GM19397 (cell line): ENCODE measurements around the gene PWWP2A.
A peak's percentile ranks its signal among the peaks of the same experiment; 100 is the strongest.

Experiments used
- ATAC-seq: cut with Tn5 transposase; IDR thresholded peaks from one replicate; pipeline ENCODE4 v1.9.1; 2021; ENCODE audit warnings: mild to moderate bottlenecking, moderate library complexity; ENCODE audit not compliant: unreplicated experiment

Gene PWWP2A

DNA sequence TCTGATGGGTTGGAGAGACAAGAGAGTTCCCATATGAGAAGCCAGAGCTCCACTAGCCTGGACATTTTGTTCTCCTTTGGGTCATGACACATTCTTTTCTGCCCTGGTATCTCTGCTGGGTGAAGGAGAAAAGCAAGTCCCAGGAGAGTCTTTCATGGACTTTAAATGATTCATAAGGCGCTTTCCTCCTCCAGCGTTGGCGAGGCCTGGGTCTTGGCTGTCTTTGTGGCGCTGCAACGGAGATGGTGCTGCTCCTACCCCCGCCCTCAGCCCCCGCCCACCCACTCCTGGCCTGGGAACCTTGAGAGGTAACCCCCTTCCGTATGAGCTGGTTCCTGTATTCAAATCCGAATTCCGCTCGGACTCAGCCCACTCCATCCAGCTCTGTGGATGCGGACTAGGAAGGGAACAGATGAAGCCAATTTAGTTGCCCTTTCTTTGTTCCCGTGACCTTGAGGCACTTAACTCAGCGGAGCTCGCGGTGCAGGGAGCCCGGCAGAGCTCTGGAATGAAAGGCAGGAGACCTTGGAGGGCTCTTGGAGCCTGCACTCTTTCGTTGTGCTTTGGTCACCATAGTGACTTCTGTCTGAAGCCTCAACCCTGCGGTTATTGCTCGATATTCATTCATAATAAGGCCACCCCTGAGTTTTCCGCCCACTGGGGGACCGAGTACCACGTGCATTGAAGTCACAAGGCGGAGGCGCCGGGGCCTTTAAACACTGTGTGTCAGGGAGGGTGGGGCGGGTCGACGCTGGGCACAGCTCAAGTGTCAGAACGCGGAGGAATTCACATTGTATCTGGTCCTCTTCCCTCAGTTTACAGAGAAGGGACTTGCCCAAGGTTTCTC lies 14.0 kb upstream of the PWWP2A start:
- no peak for ATAC-seq

DNA sequence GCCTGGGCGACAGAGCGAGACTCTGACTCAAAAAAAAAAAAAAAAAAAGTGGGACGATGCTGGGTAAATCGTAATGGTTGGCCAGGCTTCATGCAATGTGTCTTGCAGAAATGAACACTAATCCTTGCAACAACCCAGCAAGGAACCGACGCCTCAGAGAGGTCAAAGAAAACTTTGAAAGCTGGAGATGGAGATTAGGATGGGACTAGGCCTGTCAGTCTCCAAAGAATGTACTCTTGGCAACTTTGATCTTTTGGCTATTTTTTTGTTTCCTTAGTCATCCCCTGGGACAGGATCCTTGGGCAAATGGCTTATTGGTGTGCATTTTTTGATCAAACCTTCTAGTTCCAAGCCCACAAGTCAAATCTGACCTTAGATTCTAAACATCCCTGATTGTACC lies 10.6 kb upstream of the PWWP2A start:
- ATAC-seq = no peak

DNA sequence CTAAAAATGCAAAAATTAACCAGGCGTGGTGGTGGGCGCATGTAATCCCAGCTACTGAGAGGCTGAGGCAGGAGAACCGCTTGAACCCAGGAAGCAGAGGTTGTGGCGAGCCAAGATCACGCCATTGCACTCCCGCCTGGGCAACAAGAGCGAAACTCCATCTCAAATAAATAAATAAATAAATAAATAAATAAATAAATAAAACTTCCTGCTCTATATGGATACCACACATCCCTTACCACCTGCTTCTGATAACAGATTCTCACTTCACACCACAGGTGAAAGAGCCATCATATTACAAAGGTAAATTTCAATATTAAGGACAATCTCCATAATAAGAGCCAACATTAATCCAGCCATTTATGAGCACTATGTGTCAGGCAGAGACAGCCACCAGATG lies 9.4 kb upstream of the PWWP2A start:
- ATAC-seq = no peak

DNA sequence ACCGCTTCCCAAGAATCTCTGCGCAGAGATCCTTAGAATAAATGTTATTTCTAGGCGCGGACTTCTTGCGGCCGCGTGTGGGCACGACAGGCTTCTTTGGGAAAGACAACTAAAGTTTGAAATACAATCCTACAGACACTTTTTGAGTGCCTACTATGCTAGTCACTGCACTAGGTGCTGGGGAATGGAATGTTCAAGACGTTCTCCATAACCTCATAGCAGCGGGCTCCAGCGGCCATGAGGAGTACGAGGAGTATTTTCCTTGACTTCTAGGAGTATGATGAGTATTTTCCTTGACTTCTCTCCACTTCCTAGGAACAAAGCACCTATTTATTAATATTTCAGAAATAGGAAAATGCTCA lies 636 bp upstream of the PWWP2A start:
- ATAC-seq = peak; percentile 1

DNA sequence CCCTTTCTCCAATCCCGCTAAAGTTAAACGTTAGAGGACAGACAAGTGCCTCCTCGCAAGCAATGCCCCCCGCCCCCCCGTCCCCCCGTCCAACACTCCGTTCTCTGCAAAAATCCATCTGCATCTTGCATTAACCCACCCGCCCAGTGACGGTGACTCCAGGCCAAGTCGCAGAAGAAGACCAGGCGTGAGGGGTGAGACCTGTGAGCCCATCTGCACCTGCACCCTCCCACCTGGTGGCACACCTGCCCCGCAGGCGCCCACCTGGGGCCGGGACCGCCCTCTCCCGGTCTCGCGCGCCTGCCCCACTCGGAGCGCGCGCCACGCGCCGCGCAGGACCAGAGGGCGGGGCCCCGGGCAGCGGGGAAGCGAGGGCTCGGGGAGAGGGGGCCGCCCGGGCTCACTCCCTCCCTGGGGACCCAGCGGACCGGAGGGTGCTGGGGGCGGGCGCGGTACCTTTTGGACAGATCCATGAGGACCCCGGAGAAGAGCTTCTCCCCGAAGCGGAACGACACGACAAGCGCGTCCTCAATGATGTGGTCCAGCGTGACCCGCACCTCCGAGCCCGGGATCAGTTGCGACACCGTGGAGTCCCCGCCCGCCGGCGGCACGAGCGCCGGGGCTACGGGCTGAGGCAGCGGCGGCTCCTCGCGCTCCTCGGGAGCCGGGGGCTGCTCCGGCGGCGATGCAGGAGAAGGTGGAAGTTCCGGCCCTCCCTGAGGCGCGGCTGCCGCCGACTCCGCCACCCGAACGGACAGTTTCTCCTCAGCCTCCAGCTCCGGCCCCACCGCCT lies 705 bp downstream of the PWWP2A start:
- ATAC-seq = peak; percentile 28

DNA sequence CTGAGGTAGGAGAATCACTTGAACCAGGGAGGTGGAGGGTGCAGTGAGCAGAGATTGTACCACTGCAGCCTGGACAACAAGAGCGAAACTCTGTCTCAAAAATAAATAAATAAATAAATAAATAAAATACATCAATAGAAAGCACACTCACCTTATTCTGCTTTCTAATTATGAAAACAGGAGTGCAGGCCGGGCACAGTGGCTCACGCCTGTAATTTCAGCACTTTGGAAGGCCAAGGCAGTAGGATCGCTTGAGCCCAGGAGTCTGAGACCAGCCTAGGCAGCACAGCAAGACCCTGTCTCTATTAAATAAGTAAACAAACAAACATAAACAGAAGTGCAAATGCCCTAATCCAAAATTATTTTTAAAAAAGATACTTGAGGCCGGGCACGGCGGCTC lies 2.3 kb downstream of the PWWP2A start:
- ATAC-seq = no peak

DNA sequence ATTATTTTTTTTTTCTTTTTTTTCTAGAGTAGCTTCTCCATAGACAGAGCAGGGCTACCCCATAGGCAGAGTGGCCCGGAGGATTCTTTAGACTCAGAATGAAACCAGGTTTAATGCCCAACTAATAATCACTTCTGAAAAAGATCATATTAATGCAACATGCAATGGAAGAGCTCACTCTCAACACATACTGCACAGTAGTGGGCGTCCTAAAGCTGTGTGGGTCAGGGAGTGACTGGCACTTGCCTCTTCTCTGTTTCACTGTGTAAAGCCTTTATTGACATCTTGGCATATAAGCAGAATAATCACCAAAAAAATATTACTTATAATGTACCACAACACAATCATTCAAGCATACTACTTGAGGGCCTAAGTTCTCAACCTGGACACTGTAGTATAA lies 11.1 kb downstream of the PWWP2A start:
- ATAC-seq = no peak

DNA sequence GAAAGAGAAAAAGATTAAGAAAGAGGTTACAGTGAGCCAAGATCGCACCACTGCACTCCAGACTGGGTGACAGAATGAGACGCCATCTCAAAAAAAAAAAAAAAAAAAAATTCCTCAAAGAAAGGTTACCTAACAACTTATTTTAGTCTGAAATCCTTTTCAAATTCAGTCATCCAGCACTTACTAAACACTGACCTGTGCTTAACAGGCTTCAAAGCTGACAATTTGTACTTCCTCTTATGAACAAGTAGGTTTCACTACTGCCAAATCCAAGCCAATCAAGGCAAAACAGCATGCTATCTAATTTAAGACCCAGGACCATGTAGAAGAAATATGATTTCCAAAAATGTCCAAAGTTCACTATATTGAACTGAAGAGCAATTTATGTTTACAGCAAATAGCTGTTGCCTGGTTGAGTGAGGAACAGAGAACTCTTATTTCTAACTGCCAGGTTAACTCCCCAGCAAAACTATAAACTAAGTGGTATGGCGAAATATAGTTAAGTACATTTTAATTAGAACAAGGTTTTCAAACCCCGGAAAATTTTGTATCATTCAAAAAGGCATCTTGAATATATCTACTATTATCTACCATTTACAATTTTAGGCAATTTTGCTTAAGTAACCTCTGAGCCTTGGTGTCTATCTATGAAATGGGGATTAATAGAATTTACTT lies 13.4 kb downstream of the PWWP2A start:
- ATAC-seq = peak; percentile 71

DNA sequence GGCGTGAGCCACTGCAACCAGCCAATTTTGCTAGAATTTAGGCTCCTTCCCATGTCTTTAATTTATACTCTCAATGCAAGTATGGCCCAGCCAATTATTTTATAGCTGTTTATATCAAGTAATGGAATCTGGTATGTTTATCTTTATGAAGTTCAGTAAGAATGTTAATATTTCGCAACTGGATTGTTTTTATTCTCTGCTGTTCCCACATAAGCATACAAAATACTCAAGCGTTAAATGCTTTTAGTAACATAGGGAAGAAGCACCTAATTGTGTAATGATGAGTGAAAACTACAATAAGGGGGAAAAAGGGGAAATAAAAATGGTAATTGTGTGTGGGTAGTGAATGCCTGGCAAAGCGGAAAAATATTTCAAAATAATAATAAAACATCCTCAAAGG lies 21.3 kb downstream of the PWWP2A start:
- ATAC-seq = no peak

DNA sequence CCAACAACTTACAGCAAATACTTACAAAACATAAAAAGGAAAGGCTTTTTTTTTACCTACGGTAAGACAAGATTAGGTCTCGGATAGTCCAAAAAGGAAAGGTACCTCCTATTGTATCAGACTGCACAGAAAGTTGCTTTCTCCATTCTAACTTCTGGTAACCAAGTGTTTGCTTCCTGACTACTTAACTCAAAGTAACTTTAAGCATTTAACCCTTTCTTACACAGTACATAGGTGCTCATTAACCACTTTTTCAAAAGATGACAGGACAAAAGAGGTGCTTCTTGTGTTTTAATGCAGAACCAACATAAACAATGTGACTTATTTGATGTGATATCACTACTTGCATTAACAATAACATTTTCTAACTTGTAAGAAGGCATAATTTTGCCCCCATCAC lies 23.1 kb downstream of the PWWP2A start:
- no peak for ATAC-seq

DNA sequence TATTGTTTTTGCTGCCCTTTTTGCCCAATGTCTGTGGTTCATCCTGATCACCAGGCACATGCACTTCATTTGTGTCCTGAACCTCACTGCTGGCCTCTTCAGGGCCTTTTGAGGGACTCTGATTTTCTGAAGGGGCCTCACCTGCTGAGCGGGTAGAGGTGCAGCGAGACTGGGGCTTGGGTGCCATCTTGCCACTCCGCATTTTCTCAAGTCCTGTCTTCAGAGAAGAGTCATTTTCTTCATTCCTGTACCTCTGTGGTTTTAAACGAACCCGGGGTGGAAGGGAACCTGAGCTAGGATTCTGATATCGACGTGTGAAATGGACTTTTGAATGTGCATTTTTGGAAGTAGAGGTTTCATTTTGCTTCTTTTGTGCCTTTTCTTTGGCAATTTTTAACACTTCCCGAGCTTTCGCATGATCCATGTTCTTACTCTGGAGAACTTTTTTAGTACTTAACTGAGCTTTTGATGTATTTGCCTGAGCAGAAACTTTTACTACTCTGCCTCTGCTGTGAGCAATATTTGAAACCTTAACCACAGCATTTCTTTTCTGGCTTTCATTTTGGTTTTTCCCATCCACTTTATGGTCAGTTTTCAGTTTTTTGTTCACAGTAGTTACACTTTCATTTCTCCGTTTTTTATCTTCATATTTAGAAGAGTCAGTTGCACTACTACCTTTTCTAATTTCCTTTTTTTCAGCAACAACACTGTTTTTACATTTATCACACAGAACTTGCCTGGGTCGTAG lies 26.1 kb downstream of the PWWP2A start:
- ATAC-seq = peak; percentile 70

DNA sequence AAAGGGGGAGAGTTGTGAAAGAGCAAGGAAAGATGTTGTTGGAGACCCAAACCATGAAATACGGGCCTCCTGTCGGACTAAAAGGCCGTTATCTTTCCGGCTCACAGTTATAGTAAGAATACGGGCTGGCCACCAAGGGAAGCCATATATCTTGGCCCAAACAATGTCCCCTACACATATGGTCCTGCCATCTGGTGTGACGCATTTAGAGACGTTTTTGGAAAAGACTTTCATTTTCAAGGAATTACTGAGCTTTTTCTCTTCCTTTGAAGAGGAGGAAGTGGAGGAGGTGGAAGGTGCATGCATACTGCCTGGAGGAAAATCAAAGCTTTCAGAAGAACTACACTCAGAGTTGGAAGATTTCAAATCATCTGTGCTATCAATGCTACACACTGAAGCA lies 26.7 kb downstream of the PWWP2A start:
- ATAC-seq = no peak

DNA sequence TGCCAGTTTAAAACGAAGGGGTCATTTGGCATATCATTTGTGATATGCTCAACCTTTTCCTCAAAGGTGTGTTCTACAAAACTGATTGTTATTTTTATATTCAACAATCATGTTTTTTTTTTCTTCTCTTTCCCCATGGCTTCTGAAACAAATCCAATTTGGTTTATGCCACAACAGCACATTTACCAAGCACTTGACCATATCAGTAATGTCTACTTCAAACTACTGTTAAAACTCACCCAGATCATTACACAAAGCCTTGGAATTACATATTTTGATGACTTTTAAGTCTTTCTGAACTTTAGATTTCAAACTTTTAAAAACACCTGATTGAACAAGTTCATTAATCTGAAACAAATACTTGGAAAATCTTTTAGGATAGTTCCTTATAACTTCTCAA lies 29.2 kb downstream of the PWWP2A start:
- no peak for ATAC-seq

DNA sequence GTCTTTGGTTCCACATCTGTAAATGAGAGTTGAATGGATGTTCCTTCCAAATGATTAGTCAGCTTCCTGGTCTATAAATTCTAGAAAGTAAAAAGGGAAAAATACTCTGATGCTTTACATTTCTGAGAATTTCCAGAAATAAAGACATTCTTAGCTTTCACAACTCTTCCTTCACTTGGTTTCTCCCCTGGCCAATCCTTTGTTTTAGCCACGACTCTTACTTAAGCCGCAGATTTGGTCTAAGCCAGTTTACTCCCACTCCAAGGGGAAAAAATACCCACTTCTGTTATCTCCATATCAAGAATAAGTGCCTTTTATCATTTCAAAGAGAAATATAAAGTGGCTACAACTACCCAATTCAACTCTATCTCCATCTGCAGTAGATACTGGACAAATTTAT lies 29.7 kb downstream of the PWWP2A start:
- ATAC-seq = no peak

DNA sequence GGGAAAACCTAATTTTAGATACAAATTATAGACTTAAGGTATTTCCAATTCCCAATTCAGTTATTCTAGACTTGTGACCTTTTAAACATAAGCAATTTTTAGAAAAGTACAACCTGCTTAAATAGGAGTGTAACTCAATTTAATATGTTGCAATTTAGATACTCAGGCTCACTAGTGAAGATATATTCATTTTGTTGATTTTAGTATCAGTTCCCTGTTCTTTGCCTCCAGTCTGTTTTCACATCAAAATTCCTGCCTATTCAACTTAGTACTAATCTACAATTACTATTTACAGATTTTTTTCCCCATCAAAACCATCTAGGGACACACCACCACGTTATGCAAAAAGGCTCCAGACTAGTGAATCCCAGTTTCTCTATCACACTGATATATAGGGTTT lies 30.4 kb downstream of the PWWP2A start:
- ATAC-seq = no peak

DNA sequence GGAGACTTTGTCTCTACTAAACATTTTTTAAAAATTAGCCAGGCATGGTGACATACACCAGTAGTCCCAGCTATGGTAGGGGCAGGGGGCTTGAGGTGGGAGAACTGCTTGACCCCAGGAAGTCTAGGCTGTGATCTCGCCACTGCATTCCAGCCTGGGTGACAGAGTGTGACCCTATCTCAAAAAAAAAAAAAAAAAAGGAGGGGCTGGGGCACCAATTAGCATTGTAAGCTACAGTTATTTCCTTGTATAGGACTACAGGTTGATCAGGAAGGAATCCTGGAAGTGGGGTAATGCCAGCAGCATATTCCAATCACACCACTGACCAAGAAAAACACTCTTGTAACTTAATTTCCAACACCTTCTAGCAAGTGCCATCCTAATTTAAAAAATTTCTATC lies 32.1 kb downstream of the PWWP2A start:
- ATAC-seq = no peak

DNA sequence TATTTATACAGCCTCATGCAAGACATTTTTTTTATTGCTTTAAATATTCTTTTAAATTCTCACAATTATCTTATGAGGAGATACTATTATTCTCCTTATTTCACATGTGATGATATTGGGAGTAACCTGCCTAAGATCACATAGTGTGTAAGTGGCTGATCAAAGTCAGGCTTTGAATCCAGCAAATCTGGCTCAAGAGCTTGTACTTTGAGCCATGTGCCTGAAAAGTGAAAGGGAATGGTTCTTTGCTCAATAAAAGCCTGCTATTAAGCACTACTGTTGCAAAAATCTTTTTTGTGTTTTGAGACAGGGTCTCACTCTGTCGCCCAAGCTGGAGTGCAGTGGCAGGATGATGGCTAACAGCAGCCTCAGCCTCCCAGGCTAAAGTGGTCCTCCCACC lies 35.1 kb downstream of the PWWP2A start:
- ATAC-seq = no peak

DNA sequence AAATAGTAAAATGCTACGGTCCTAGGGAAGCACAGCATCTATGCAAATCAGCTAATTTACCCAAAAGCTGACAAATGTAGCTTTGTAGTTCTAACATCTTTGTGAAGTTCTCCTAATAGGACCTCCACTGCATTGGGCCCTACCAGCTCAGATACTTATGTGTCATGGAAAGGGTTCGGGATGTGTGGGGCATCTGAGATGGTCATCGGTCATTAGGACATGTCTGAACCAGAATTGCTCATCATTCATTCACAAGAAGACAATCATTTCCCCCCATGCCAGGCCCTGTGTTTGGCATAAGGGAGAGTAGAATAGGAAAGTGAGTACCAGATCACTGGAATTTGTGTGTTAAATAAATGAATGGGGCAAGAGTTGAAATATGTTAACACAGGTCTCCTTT lies 35.7 kb downstream of the PWWP2A start:
- no peak for ATAC-seq

DNA sequence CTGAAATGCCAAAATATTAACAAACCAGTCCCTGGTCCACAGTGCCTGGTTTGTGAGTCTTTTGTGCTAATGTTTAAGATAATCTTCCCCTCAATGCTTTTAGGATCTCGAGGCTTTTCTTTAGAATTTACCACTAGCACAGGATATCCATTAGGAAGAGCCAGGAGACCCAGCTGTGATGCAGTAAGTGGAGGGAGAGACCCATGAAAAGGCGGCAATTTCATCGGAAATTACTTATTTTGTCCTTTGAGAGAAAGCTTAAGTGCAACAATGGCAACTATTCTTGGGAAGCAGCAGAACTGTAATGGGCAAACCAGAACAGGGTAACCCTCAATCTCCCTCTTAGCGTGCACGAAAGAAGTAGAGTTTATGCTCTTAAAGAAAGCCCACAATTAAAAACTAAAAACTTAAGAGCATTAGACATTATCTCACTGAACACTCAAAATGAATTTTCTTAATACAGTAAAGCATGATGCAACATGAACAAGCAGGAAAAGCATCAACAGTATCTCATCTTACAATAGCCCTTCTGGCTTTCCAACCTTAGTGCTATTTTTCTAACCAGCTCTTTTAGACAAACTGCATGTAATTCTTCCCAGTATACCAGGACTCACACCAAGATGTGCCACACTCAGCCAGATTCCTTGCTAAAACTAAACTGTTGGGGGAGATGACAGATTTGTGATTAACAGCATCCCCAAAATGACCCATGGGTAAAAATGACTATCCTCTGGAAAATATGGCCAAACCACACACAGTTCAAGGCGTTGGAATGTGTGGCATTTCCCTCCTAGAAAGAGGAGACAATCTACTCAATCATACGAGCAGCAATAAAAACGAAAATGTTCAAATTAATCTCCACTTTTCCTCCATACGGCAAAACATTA lies 36.4 kb downstream of the PWWP2A start:
- no peak for ATAC-seq

DNA sequence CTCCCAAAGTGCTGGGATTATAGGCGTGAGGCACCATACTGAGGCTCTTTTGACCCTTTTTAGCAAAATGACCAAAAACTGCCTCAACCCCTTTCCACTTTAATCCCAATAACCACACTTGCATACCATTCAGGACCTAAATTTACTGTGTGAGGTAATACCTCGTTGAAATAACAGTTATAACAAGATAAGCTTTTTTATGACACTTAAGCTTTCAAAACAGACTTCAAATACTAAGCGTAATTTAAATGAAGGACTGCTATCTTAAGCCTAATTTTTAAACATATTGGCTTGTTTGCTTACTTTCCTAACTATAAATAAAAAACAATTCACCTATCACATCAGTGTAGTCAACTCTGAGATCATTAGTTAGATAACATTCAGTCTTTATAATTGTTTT lies 37.8 kb downstream of the PWWP2A start:
- no peak for ATAC-seq
